Endometrial microvascular endothelial cells (primary cell): ENCODE results near the gene GAPVD1. TPM values are rescaled to one million over a fixed set of nuclear protein-coding genes. Genes with fewer than 3 reads are reported as not detected.

Experiments used
- in situ Hi-C: cut with HindIII; loops from 2 replicates; pipeline ENCODE4 v1.10.0; 2017; ENCODE audit warnings: low sequenced_read_pairs, low pct_unique_long_range_greater_than_20kb; ENCODE audit errors: inconsistent ontology term
- total RNA-seq: library from RNA; depleted of rRNA; stranded (reverse); fragments of >200 nt; gene quantifications from one replicate; pipeline ENCODE4 v1.2.3, GENCODE V29; 2015; ENCODE audit errors: inconsistent ontology term

The GAPVD1 gene
- total RNA-seq, 1 donor from 2014 or later: 36.9 TPM

- in situ Hi-C loops: no loop called here
These were observed 99.0 kb downstream of the GAPVD1 start for GRCh38 chr9:125360601-125361000.

GRCh38 chr9:125361837-125362531 lies 100.4 kb downstream of the GAPVD1 start:
- in situ Hi-C loops: no loop called here

- in situ Hi-C loops: no loop called here
These were observed 105.0 kb downstream of the GAPVD1 start for GRCh38 chr9:125366676-125367075.

GRCh38 chr9:125370786-125371185 lies 109.2 kb downstream of the GAPVD1 start:
- in situ Hi-C loops: no loop called here

GRCh38 chr9:125372441-125373226 lies 111.0 kb downstream of the GAPVD1 start:
- in situ Hi-C loops: no loop called here

GRCh38 chr9:125374443-125375309 lies 113.0 kb downstream of the GAPVD1 start:
- in situ Hi-C loops: no loop called here

GRCh38 chr9:125375820-125376219 lies 114.2 kb downstream of the GAPVD1 start:
- in situ Hi-C loops: no loop called here

- in situ Hi-C loops: no loop called here
These were observed 114.9 kb downstream of the GAPVD1 start for GRCh38 chr9:125376261-125377226.

- in situ Hi-C loops: no loop called here
These were observed 116.1 kb downstream of the GAPVD1 start for GRCh38 chr9:125377584-125378250.

GRCh38 chr9:125378778-125379177 lies 117.2 kb downstream of the GAPVD1 start:
- in situ Hi-C loops: no loop called here

GRCh38 chr9:125379208-125379607 lies 117.6 kb downstream of the GAPVD1 start:
- in situ Hi-C loops: no loop called here

GRCh38 chr9:125380406-125380805 lies 118.8 kb downstream of the GAPVD1 start:
- in situ Hi-C loops: no loop called here

GRCh38 chr9:125387861-125388524 lies 126.4 kb downstream of the GAPVD1 start:
- in situ Hi-C loops: no loop called here

- in situ Hi-C loops: no loop called here
These were observed 127.4 kb downstream of the GAPVD1 start for GRCh38 chr9:125388978-125389377.

GRCh38 chr9:125391704-125392103 lies 130.1 kb downstream of the GAPVD1 start:
- in situ Hi-C loops: no loop called here

- in situ Hi-C loops: no loop called here
These were observed 131.8 kb downstream of the GAPVD1 start for GRCh38 chr9:125393426-125393825.

- in situ Hi-C loops: no loop called here
These were observed 135.2 kb downstream of the GAPVD1 start for GRCh38 chr9:125396799-125397198.
